Activated naive CD4-positive, alpha-beta T cell treated with anti-CD3 and anti-CD28 coated beads, Interleukin-2, amount 50 U/mL, for 16 hours (primary cell): ENCODE results near the gene LRP1-AS.
A peak's percentile ranks its signal among the peaks of the same experiment; 100 is the strongest.

Experiments
- DNase-seq: peaks from one replicate; pipeline ENCODE4 v3.0.0-alpha.2; 2020

Gene LRP1-AS

DNA sequence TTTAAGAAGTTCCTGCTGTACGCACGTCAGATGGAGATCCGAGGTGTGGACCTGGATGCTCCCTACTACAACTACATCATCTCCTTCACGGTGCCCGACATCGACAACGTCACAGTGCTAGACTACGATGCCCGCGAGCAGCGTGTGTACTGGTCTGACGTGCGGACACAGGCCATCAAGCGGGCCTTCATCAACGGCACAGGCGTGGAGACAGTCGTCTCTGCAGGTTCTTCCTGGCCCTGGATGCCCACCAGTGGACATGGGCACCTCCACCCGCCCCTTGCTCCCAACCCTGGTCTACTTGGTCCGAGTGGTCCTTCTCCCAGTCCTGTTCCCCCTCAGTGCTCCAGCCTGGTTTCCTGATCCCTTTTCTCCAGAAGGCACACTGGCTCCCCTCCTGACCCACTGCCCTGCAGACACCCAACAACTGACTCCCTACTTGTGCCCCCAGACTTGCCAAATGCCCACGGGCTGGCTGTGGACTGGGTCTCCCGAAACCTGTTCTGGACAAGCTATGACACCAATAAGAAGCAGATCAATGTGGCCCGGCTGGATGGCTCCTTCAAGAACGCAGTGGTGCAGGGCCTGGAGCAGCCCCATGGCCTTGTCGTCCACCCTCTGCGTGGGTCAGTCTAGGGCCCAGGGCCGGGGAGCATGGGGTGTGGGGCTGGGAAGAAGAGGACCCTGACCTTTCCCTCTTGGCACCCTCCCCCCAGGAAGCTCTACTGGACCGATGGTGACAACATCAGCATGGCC is 32.1 kb upstream of the LRP1-AS start:
- DNase-seq = no peak

DNA sequence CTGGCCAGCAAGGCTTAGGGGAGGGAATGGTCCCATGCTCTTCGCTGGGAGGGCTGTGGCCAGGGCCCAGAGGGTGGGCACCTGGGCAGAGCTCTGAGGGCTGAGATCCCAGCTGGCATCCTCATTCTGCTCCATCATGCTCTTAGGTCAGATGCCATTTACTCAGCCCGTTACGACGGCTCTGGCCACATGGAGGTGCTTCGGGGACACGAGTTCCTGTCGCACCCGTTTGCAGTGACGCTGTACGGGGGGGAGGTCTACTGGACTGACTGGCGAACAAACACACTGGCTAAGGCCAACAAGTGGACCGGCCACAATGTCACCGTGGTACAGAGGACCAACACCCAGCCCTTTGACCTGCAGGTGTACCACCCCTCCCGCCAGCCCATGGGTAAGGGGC is 30.8 kb upstream of the LRP1-AS start:
- DNase-seq = no peak

DNA sequence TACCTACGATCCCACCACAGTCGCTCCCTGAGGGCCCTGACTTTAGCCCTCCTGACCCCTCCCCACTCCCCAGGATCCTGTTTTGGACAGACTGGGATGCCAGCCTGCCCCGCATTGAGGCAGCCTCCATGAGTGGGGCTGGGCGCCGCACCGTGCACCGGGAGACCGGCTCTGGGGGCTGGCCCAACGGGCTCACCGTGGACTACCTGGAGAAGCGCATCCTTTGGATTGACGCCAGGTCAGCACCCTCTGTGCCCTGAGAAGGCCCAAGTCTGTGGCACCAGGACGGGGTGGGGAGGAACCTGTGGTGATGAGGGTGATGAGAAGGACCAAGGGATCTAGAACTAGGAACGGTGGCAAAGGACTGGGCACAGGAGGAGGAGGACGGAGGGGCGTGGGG is 29.9 kb upstream of the LRP1-AS start:
- DNase-seq = no peak

DNA sequence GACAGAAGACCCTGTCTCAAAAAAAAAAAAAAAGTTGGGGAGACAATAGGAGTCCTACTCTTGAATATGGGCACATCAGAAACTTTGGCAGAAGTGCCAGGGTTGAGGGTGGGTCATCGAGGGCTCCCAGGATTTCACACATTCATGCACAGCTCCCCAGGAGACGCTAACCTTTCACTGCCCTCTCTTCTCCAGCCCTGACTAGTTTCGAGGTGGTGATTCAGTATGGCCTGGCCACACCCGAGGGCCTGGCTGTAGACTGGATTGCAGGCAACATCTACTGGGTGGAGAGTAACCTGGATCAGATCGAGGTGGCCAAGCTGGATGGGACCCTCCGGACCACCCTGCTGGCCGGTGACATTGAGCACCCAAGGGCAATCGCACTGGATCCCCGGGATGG is 29.4 kb upstream of the LRP1-AS start:
- DNase-seq = no peak

DNA sequence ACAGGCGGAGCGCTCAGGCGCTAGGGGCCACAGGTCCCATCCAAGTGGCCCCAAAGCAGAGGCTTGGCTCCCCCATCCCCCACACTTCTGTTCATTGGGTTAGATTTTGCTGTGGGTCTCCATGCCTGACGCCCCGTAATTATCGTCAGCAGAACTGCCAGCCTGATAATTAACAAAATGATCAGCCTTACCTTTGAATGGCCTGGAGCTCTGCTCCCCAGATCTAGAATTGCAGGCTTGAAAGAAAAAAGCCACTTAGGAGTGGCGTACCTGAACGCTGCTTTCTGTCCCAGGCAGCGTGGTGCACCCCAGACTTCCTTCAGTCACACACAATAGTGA is 28.7 kb upstream of the LRP1-AS start:
- no peak for DNase-seq

DNA sequence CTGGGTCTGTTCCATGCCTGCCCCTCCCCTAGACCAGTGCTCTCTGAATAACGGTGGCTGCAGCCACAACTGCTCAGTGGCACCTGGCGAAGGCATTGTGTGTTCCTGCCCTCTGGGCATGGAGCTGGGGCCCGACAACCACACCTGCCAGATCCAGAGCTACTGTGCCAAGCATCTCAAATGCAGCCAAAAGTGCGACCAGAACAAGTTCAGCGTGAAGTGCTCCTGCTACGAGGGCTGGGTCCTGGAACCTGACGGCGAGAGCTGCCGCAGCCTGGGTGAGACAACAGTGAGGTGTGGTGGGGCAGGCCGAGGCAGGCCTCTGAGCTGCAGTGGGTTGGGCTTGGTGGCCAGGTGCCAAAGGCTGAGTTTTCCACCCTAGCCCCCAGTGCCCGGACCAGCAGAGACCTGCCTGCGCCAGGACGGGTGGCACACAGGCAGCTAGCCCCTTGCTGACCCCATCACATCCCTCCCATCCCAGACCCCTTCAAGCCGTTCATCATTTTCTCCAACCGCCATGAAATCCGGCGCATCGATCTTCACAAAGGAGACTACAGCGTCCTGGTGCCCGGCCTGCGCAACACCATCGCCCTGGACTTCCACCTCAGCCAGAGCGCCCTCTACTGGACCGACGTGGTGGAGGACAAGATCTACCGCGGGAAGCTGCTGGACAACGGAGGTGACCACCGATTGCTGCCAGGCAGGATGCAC is 28.2 kb upstream of the LRP1-AS start:
- DNase-seq = peak; percentile 36

DNA sequence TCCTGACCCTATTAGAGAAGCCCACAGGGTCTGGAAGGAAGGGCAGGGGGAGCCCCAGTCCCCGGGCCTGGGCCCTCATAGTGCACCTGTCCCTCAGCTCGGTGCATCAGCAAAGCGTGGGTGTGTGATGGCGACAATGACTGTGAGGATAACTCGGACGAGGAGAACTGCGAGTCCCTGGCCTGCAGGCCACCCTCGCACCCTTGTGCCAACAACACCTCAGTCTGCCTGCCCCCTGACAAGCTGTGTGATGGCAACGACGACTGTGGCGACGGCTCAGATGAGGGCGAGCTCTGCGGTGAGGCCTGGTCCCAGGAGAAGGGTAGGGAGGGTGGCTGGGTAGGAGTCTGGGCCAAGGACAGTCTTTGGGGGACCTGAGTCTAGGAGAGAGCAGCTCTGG is 26.3 kb upstream of the LRP1-AS start:
- DNase-seq = no peak

DNA sequence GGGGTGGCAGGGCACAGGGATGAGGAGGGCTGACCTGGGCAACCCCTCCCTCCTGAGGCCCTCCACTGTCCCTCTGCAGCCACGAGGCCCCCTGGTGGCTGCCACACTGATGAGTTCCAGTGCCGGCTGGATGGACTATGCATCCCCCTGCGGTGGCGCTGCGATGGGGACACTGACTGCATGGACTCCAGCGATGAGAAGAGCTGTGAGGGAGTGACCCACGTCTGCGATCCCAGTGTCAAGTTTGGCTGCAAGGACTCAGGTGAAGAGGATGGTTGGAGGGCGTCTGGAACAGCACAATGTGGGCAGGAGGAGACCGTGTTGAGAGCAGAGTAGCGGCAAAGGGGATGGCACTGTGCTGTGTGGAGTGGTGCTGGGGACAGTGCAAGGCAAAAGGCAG is 25.7 kb upstream of the LRP1-AS start:
- DNase-seq = peak; percentile 28

DNA sequence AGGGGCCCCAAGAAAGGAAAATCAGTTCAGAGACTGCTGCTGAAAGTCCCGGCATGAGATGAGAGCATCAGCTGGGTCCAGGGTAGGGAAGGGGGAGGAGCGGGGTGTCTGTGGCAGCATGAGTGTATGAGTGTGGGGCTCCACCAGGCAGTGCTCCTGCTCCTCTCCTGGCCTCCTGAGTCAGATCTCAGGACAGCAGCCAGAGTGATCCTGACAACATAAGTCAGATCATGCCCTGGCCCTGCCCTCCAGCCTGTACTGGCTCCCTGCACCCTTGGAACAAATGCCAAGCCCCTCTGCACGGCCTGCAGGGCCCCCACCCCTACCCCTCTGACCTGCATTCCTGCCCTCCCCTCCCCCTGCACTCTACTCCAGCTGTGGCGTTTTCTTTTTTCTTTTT is 24.2 kb upstream of the LRP1-AS start:
- DNase-seq = no peak

DNA sequence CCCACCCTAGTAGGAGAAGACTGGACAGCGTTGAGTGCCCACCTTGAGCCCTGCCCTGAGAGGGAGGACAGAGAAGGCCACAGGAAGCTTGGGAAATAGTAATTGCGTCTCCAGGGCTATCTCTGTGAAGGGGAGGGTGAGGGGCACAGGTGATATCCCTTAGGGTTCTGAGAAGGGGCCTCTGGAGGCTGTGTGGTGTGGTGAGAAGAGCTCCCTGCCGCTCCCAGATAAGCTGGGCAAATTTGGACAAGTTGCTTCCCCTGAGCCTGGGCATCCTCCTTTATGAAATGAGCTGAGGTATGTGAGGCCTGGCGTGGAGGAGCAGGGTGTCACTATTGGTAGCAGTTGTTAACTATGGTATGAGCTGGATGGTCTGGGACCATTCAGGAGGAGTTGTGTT is 23.5 kb upstream of the LRP1-AS start:
- DNase-seq = no peak

DNA sequence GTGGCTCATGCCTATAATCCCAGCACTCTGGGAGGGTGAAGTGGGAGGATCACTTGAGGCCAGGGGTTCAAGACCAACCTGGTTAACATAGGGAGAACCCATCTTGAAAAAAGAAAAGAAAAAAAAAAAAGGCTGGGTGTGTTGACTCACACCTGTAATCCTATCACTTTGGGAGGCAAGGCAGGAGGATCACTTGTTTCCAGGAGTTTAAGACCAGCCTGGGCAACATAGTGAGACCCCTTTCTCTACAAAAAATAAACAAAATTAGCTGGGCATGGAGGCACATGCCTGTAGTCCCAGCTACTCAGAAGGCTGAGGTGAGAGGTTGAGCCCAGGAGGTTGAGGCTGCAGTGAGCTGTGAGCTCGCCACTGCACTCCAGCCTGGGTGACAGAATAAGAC is 23.0 kb upstream of the LRP1-AS start:
- no peak for DNase-seq

DNA sequence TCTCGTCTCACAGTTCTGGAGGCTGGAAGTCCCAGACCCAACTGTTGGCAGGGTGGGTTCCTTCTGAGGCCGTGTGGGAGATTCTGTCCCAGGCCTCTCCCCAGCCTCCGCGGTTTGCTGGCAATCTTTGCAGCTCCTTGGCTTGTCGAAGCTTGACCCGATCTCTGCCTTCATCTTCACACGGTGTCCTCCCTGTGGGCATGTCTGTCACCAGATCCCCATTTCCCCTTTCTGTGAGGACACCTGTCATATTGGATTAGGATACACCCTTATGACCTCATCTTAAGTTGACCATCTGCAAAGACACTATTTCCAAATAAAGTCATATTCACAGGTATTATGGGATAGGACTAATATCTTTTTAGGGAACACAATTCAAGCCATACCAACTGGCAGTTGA is 22.6 kb upstream of the LRP1-AS start:
- DNase-seq = no peak

DNA sequence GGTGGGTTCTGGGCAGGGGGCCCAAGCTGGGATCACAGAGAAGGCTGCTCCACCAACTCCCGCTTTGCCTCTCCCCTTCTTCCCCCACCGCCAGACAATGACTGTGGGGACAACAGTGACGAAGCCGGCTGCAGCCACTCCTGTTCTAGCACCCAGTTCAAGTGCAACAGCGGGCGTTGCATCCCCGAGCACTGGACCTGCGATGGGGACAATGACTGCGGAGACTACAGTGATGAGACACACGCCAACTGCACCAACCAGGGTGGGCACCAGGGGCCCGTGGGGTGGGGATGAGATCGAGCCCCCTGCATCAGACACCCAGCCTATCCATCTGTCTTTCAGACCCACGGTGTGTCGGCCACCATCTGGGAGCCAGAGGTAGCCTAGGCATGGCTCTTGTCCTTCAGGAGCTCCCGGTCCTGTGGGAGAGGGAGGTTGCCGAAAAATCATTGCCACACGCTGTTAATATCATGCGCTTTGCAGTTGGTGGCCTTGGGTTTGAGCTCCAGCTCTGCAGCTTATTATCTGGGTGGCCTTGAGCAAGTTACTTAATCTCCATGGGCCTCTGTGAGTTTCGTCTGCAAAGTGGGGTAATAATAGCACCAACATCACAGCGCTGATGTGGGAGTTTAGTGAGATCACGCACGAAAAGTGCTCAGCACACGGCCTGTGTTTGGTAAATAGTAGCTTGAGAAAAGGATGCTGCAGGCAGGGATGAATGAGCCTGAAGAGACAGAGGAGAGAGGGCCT is 21.8 kb upstream of the LRP1-AS start:
- no peak for DNase-seq

DNA sequence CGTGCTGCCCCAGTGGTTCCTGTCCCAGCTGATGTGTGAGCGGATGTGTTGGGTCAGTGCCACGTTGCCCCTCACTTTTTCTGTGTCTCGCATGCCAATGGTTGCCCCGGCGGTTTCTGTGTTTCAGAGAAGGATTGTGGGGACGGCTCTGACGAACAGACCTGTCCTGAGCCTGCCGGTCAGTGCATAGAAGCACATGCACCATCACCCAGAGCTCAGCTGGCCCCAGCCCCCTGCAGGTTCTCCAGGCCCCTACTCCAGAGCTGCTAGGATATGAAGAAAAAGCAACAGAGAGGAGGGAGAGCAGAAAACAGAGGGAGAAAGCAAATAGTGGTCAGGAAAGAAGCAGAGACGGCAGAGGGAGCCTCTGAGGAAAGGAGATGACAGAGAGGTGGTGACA is 20.6 kb upstream of the LRP1-AS start:
- no peak for DNase-seq

DNA sequence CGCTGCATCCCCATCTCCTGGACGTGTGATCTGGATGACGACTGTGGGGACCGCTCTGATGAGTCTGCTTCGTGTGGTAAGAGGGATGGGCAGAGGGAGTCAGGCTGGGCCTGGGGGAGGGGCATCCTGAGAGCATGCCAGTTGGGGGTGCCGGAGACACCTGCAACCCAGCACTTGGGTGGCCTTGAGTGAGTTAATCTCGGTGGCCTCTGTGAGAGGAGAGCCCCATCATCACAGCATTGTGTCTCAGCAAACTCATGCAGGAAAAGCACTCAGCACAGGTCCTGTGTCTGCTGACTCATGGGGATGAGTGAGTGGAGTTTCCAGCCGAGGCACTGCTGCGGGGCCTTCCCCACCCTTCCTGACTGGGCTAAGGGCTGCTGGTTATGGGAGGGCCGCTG is 19.6 kb upstream of the LRP1-AS start:
- DNase-seq = peak; percentile 47

DNA sequence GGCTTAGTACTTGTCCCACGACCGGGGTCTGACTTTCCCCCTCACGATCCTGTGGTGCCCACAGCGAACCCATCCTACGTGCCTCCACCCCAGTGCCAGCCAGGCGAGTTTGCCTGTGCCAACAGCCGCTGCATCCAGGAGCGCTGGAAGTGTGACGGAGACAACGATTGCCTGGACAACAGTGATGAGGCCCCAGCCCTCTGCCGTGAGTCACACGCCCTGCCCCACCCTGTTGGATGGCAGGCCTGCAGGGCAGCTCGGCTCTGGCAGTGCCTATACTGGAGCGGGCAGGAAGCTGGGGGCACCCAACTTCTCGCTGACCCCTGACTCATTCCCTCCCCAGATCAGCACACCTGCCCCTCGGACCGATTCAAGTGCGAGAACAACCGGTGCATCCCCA is 18.3 kb upstream of the LRP1-AS start:
- no peak for DNase-seq

DNA sequence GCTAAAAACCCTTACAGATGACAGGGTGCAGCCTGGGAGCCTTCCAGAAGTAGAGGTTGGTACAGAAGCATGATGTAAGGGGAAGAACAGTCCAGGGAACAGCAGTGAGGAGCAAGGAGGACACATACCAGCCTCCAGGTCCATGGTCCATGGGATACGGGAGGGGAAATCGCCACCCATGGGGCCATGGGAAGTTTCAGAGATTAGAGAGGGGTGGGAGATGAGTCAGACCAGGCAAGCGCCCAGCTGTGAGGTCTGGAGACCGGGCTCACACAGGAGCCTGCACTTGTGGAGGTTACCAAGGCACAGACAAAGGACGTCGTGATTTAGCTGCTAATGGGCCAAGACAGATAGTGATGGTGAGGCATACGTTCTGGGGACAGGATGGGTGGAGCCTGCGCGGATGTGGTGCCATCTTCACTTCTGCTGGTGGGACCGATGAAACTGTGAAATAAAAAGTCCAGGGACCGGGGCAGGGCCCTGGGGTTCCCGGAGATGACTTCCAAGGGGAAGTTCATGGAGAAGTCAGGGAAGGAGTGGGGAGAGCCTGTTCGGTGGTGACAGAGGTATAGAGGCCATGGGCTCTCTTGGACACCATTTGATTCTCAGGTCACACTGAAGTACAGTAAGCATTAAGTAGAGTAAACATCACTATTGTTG is 17.7 kb upstream of the LRP1-AS start:
- DNase-seq = no peak

DNA sequence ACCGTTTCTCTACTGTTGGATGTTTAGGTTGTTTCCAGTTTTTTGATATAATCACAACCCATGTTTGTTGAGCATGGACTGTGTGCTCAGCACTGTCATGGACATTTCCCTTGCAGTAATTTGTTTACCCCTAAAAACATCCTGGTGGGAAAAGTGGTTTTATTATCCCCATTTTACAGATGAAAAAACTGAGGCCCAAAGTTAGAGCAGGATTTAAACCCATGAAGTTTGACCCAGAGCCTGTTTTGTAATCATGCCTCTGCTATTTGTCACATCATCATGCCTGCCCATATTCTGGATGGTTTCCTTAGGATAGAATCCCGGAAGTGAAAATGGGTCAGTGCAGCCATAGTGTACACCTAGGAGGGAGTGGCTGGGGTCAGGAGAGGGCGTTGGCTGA is 17.0 kb upstream of the LRP1-AS start:
- DNase-seq = no peak

DNA sequence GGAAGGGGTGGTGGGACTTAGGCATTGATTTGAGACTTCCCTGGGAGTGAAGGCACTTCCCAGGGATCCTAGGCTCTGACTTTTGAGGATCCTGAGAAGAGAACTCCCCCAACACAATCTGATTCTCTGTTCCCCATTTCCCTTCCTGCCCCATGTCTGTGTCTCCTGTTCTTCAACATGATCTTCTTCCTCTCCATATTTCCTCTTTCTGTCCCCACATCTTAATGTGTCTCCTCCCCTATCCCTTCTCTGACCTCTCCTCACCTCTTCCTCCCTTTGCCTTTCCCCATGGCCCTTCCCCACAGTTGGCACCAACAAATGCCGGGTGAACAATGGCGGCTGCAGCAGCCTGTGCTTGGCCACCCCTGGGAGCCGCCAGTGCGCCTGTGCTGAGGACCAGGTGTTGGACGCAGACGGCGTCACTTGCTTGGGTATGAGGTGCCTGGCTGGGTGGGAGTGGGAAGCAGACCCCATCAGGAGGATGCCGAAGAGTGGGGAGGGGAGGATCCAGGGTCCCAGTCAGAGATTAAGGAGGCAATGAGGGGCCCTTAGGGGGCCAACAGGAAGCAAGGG is 15.2 kb upstream of the LRP1-AS start:
- no peak for DNase-seq

DNA sequence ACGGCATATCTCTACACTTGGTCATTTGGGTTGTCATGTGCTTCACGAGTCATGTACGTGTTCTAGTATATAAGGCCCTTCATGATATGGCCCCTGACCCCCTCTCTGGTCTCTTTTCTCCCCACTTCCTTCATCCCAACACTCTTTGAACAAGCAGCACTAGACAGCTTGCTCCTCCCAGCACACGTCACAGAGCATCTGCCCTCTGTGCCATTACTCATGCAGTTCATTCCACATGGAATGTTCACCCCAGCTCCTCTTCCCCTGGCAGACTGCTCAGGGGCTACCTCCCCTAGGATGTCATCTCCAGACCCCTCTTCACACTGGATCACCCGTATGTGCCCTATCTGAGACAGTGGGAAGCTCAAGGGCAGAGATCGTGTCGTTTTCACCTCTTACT is 14.1 kb upstream of the LRP1-AS start:
- no peak for DNase-seq

DNA sequence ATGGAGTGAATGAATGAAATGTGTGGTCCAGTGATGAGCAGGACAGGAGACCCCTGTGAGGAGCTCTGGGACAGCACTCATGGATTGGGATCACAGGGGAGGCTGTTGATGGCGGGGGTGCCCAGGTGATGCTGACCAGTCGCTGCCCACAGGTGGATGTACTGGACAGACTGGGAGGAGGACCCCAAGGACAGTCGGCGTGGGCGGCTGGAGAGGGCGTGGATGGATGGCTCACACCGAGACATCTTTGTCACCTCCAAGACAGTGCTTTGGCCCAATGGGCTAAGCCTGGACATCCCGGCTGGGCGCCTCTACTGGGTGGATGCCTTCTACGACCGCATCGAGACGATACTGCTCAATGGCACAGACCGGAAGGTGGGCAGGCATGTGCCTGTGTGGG is 13.3 kb upstream of the LRP1-AS start:
- no peak for DNase-seq

DNA sequence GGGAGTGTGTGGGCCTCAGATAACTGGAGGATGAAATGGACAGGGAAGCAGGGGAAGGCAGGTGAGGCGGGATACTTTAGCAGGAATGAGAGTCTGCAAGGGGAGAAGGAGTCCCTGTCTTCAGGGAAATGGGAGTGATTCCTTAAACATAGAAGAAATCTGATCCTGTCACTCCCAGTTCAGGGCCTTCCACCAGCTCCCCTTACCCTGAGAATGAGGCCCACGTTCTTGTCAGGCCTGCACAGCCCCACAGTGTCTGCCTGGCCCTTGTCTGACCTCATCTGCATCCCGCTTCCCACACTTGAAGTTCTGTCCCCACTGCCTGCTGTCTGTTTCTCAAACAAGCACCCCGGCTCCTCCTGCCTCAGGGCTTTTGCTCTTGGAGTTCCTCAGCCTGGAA is 12.6 kb upstream of the LRP1-AS start:
- no peak for DNase-seq

DNA sequence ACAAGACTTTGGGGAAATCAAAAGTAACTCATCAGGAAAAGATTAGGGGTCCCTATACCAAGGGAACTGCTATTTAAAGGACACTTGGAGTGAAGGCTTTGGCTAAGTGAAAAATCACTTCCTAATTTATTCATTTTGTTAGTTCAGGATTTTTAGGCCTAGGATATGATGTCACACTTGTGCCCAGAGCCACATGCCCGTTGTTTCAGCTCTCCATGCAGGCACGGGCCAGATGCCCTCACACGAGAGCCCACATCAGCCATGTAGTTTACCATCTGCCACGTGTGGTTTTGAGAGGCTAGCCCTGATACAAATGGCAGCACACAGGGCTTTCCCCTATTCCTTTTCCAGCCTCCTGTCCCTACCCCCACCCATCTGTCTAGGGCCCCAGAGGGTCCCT is 11.9 kb upstream of the LRP1-AS start:
- DNase-seq = no peak
